Activated gamma-delta T cell treated with anti-CD3 and anti-CD28 coated beads, Interleukin-2, amount 50 U/mL, for 16 hours (primary cell): Measurements from ENCODE around the gene PPP2R5E.
"Not testable (repeated sequence)": the region's sequence is repeated elsewhere in the genome, so short reads cannot be mapped to it uniquely, and the experiment has no call there.

ENCODE experiments used
- DNase-seq: peaks from one replicate; pipeline ENCODE4 v3.0.0-alpha.2; 2020; ENCODE audit warnings: low read depth

Gene PPP2R5E

DNA sequence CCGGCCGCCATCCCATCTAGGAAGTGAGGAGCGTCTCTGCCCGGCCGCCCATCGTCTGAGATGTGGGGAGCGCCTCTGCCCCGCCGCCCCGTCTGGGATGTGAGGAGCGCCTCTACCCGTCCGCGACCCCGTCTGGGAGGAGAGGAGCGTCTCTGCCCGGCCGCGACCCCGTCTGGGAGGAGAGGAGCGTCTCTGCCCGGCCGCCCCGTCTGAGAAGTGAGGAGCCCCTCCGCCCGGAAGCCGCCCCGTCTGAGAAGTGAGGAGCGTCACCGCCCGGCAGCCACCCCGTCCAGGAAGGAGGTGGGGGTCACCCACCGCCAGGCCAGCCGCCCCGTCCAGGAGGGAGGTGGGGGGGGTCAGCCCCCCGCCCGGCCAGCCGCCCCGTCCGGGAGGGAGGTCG lies 20.7 kb downstream of the PPP2R5E start:
- not testable (repeated sequence) for DNase-seq

DNA sequence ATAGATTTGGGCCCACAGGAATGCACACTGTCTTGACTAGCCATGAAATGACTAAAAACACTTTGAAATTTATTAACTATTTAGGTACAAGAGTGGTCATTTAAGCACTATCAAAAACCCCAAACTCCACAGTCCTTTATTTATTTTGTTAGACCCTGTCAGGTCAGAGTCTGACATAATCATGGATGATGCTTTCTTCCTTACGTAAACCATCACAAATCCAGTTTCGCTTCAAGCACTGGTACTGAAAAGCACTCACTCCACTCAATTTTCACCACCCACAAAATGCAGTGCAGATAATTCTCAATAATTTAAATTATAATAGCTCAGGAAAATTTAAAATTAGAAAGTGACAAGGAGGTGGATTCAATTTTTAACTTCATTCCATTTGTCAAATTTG lies 25.8 kb downstream of the PPP2R5E start:
- no peak for DNase-seq

DNA sequence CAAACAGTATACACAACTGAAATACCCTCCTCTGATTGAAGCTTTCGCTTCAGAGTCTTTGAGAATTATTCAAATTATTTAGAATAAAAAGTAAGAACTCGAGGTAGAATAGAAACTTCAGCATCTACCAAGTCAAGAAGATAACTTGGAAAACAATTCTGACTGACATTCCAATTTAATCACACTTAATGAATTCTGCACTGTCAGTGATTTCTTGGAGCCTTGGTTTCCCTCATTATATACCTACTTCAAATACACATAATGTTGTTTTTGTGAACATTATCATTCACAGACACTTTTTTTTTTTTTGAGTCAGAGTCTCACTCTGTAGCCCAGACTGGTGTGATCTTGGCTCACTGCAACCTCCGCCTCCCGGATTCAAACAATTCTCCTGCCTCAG lies 27.9 kb downstream of the PPP2R5E start:
- no peak for DNase-seq

DNA sequence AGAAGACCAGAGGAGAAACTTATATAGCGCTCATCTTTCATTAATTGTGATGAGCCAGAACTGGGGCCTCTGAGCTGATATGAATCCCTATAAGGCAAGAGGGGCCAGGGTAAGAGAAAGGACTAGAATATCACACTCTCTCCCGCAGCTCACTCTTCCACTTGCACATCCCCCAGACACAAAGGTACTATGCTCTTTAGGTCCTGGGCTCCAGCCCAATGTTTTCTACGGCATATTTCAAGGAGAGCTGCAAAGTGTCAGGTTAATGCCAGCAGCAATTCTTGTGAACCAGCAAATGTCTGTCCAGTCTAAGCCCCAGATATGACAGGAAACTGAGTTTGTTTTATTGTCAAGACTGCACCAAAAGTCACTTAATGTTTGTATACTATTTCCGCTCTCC lies 29.4 kb downstream of the PPP2R5E start:
- no peak for DNase-seq

DNA sequence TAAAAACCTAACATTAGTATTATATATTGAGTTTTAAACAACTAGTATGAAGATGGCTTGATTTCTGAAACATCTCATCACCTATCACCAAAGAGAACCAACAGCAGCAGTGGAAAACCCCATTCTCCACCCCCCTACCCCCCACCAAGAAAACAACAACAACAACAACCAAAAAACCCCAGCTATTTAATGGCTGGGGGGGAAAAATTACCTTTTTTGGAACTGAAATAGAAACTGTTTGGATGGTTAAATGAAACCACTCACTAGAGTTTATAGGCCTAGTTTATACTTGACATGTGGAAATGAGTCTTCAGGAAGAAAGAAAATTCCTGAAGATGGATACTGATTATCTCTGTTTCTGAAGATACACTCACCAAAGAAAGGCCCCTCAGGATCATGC lies 30.3 kb downstream of the PPP2R5E start:
- DNase-seq, result no peak

DNA sequence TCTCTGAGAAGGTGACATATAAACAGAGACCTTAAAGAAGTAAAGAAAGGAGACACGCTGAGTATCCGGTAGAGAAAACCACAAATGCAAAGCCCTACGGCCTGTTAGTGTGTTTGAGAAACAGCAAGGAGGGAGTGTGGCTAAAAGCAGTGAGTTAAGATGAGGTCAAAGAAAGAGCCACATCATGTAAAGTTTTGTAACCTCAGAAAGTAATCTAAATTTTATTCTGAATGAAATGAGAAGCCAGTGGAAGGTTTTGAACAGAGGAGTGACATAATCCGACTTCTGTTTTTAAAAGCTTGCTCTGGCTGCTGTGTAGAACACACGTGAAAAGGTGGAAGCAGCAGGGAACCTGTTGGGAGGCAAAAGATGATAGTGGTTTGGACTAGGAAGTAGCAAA lies 32.6 kb downstream of the PPP2R5E start:
- no peak for DNase-seq

DNA sequence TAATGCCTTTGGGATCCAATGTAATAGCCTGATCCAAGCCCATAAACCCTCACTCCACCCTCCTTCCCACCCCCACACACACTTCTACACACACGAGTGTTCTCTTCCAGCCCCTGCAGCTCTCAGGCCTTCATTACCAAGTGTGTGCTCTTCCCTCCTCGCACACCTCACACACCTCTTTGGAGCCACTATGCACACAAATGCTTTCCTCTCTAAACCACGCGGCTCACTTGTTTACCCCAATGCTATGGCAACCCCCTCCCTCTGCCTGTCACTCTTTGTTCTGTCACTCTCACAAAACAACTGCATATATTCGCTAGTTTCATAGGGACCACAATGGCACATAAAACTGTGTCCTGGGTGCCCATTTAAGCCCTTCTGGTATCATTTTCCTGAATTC lies 35.1 kb downstream of the PPP2R5E start:
- no peak for DNase-seq

DNA sequence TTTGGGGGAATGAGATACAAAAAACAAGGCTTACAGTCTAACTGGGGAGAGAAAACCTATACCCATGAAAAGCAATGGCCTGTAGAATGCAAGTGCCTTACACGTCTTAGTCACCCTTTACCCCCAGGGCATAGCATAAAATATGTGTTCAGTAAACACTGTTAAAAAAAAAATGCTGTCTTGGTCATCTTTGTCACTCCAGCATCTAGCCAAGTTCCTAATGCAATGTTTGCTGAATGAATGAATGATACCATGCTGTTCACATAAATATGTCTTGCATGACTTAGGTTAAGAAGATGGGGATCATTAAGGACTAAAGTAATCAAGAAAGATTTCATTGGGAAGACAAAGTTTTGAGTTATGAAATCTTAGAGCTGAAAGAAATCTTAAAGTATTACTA lies 38.5 kb downstream of the PPP2R5E start:
- DNase-seq, result no peak

DNA sequence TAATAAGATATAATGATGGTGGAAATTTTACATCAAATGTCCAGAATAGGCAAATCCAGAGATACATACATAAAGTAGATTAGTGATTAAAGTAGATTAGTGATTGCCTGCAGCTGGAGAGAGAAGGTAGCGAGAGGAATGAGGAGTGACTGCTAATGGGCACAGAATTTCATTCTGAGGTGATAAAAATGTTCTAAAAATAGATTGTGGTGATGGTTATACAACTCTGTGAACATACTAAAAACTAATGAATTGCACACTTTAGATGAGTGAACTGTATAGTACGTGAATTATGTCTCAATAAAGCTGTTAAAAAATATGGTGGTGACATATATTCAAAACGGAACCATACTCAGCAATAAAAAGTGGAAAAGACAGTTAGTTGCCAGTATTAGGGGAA lies 41.7 kb downstream of the PPP2R5E start:
- no peak for DNase-seq

DNA sequence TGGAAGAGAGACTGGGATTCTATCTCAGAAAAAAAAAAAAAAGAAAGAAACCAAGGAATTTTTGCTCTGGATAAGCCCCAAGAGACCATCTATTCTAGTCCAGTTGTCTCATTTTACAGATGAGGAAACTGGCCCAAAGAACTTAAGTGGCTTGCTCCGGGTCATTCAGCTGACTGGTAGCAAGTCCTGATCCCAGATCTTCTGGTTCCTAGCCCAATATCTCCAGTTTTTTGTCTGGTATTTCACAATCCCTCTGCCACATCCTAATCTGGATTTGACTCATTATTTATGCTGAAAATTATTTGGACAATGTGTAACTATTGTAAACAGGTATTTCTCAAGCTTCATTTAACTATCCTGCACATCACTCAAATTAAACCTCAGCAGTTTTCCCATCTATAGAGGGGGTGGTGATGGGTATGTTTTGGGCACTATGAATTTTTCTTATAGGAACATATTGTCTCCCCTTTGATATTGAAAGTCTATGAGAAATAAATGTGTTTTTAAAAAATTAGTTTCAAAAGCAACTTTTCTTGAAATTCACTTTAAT lies 43.4 kb downstream of the PPP2R5E start:
- no peak for DNase-seq

DNA sequence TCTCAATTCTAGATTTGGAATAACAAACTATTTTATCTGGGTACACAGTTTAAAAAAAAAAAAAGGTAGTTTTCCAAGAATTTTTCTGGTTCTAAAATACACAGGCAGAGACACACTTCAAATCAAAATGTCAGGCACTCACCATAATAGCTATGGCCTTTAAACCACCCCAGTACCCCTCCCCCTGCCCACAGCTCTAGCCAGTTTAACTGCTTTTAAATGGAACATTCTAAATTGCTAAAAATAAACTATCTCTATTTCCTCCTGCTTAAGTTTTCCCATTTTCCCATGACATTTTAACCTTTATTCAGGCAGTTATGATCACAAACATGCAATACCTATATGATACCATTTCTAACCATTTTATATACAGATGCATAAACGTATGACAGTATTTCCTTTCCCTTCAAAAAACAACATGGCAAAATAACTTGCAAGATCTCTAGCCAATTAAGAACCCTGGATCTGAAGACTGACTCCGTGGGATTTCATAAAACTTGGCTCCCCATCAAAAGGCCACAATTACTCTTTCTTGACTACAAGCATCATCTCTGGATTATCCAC lies 46.3 kb downstream of the PPP2R5E start:
- DNase-seq, result no peak

DNA sequence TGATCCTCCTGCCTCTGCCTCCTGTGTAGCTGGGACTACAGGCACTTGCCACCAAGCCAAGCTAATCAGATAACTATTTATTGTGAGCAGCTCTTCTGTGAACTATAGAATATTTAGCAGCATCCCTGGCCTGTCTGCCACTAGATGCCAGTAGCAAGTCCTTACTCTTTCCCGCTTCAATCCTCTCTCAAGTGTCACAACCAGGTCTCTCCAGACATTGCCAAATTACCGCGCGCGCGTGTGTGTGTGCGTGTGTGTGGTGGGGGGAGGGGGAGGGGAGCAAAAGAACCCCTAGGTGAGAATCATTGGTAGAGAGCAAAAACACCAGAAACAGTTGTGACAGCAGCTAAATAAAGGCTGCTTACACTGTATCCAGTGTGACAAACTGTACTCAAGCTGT lies 49.9 kb downstream of the PPP2R5E start:
- no peak for DNase-seq

DNA sequence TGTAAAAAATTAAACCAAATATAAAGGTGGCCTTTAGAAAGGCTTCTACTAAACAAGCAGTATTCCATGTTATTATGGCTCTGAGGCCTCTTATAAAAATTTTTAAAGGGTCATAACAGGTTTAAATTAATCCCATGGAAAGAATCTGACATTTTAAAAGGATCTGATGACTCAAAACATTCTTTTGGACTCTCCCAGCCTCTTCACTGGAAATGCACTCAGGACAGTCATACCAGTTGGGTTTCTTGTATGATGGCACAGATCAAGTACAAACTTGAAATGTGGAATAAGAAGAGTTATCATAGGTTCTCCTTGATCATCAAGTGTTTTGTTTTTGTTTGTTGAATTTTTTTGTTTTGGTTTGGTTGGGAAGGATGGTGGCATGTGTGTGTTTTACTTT lies 50.8 kb downstream of the PPP2R5E start:
- no peak for DNase-seq

DNA sequence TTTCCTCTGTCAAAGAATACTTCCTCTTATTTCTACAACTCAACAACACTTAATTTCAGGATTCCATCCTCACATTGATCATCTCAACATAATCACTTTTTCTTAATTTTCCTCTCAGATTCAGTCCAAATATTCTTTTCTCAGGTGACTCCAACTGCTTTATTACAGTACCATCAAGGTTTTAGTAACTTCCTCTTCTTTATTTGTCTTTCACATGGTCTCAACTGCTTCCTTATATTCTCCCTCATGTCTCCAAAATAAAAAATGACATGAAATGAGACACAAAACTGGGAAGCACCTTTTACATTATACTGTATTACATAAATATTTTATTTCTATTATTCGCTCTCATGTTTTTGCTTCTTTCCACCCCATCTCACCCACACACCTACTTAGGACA lies 55.5 kb downstream of the PPP2R5E start:
- no peak for DNase-seq

DNA sequence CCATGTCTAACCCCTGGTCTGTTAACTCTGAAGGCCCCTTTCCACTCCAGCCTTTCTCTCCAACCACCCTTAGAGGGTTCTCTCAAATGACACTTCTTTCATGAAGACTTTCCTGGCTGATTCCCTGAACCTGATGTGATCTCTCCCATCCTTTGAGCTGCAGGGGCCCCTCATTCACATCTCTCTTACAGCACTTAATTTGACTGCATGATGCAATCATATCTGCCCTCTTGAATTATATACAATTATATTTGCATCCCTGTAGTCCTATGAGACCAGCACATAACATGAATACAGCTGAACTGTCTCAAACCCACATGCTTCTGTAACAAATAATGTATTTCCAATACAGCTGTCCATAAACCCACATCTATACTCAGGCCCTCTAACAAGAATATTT lies 56.4 kb downstream of the PPP2R5E start:
- DNase-seq, result no peak

DNA sequence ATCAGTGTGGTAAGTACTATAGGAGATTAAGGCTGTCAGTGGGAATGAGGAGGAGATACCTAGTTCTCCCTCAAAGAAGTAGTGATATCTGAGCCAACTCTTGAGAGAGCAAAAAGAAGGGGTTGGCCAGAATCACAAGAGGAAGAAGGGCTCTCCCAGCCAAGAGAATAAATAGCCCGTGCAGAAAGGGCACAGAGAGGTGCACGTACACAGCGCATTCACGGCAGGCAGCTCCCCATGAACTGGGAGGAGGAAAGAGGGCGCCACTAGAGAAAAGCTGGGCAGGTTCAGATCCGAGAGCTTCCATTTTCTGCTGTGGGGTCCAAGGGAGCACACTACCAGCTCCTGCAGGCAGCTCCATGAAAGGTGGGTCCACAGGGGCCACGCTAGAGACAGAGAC lies 59.9 kb downstream of the PPP2R5E start:
- no peak for DNase-seq

DNA sequence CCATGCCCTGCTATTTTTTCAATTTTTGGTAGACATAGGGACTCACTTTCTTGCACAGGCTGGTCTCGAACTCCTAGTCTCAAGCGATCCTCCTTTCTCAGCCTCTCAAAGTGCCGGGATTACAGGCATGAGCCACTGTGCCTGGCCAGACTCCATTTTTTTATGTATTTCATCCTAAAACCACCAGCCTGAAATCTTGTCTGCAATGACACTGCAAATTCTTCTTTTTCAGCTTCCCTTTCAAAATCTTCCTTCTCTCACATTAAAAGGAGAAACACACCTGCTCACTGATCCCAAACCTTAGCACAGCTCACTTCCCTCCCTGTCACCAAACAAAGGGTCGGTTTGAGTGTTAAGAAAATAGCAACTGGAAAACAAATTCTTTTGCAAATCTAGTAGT lies 62.6 kb downstream of the PPP2R5E start:
- DNase-seq, result no peak

DNA sequence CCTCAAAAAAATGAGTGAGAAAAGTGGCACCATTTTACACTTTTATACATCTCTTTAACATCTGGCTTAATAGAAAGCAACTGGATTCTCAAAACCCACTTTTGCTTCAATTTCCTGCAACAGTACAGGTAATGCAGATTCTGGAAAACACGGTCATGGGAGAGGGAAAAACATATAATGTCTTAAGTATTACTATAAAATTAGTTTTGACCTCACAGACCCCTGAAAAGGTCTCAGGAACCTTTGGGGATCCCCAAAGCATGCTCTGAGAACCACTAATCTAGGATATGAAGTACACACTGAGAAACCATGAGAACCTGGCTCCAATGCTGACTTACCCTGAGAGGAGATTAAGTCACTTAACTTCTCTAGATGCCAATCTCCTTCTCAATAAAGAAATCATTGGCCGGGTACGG lies 64.7 kb downstream of the PPP2R5E start:
- no peak for DNase-seq

DNA sequence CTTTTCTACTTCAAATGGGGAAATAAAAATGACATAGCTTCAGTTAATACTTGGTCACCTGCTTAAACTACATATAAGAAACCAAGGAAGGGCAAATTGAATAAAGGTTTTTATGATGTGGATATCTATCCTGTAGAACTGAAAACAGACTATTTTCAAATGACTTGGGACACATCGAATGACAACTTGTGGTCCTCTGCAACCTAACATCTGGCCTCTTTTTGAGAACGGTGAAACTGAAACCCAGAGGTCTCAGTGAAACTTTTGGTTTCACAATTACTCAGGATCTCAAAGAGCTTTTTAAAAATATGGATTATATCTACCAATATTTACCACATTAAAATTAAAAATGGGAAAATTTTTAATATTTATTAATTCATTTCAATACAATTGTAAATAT lies 65.2 kb downstream of the PPP2R5E start:
- no peak for DNase-seq

DNA sequence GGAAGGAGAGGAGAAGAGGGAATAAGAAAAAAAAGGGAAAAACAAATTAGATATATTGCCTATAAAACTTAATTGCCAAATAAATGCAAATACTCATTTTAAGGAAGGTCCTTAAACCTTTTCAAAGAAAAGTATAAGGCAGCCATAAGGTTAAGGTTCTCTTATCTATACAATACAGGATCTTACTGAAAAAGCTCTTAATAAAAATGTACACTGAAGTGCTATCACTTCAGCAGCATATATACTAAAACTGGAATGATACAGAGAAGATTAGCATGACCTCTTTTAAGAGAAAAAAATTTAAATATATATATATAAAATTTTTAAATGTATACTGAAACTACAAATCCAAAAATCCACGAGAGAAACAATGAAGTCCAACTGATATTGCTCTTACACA lies 65.6 kb downstream of the PPP2R5E start:
- DNase-seq, result no peak

DNA sequence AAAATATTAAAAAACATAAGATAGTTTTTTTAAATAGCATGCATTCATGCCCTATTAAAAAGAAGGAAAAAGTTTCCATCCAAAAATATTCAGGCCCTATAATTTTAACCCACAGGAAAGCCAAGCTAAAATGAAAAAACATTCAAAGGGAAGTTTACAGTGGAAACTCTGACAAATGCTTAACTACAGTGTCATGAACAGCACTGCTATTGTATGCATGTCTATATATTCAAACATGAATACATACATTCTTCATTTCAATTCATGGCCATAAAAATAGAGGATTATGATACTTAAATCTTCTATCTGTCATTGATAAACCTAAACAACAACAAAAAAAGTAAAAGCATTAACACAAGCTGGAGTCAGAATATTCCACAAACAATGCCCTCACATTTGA lies 67.4 kb downstream of the PPP2R5E start:
- DNase-seq, result no peak

DNA sequence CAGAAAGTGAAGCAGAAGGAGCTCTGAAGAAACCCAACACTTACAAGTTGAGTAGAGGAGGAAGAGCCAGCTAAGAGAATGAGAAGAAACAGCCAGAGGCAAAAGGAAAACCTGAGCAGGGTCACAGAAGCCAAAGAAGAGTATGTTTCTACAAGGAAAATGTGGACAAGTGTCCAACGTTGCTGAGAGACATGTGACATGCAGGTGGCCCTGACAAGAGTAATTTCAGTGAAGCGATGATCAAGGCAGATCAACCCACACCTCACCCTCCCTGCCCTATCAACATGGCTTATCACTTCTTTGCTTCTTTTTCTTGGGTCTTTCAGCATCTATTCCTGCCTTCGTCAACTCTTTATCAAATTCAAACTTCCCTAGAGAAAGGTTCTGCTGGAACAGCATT lies 68.3 kb downstream of the PPP2R5E start:
- no peak for DNase-seq

DNA sequence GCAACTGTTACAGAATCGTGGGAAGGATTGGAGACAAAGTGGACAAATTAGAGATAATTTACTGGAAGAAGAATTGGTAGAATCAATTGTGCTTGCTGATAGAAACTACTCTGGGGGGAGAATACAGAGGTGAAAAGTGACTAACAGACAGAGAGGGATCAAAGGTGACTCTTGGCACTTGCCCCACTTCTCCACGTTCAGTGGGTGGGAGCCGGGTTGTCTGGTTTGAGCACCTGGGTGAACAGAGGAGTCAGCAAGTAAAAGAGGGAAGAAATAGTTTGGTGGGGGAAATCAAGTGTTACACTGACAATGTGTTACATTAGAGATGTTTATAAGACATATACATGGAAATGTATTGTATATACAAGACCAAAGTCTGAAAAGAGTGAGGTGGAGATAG lies 69.1 kb downstream of the PPP2R5E start:
- no peak for DNase-seq

DNA sequence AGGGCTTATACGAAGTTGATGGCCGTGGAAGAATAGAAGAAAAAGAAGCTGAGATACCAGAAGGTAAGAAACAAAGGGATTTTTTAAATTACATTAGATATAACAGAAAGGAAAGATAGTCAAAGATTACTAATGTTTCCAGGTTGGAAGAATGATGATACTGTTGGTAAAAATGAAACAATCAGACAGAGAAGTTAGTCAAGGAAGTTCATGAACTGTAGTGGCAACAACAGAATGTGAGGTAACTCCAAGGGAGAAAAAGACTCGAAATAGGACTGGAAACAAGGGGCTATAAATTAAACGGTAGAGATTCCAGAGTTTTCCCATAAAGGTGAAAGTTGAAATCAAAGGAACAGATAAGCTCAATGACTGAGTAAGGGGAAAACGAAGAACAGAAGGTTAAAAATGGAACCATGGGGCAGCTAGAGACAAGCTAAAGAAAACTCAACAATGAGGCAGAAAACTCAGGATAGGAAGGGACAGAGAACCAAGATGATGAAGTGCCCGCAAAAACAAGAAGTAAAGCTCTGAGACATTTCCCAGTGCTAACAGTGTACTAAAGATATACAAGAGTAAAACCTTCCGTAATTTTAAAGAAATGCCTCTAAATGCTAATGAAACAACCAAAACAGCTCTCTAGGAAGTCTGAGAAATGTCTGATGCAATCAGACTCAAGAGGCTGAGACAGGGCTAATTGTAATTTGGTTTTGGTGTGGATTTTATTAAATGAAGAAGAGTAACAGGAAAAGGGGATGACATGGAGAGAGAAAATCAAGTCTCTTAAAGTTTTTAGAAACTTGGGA lies 70.0 kb downstream of the PPP2R5E start:
- no peak for DNase-seq
